GM20431 (cell line): ENCODE data around the gene AQP2.

Experiments
- in situ Hi-C: fragments of 300-500 bp; cut with MseI, MboI; formaldehyde crosslinking; loops from one replicate; pipeline ENCODE4 v1.15.0; 2020; ENCODE audit warnings: low sequenced_read_pairs; ENCODE audit not compliant: unreplicated experiment

AQP2 gene

DNA sequence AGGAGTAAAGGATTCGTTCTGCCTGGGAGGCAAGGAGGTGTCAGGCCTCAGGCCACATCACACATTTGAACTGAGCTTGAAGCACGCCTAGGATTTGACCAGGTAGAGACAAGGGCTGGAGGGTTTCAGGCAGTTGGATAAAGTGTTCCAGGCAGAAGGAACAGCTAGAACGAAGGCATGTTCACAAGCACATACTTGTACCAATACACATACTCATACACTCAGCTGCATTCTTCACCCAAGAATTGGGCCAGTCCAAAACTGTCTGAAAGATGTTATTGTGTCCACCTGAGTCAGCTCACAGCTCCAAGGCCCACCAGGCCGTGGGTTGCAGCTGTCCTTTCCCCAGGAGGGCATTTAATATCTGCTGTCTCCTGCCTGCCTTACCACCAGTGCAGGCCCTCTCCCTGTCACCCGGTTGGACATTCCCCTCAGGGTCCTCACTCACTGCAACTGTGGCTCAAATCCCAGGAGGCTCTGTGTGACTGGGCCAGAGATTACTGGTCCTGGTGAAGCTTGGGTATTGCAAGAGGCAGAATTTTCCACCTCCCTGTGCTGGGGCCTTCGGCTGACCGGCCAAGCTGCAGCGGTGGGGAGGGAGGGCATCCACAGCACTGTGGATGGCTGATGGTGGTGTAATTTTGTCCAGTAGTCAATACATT is 12.8 kb upstream of the AQP2 start:
- in situ Hi-C loops = no loop called here

- in situ Hi-C loops = no loop called here
These were observed 11.2 kb upstream of the AQP2 start for GRCh38 chr12:49939307-49939706.

DNA sequence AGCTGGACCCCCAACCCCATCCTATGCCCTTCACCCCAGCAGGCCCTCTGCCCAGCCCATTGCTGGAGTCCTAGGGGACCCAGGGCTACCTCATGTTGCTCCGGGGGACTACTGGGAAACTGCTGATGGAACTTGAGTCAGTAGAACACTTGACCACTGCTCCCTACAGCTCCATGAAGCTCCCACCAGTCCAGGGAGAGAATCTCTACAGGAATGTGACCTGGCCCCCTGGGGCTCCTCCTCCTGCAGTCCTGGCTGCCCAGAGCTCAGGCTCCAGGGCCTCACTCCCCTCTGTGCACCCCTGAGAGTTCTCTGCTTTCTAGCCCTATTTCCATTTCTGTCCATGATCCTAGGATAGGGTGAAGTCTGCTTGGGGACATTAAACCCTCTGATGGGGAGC is 10.8 kb upstream of the AQP2 start:
- in situ Hi-C loops = no loop called here

DNA sequence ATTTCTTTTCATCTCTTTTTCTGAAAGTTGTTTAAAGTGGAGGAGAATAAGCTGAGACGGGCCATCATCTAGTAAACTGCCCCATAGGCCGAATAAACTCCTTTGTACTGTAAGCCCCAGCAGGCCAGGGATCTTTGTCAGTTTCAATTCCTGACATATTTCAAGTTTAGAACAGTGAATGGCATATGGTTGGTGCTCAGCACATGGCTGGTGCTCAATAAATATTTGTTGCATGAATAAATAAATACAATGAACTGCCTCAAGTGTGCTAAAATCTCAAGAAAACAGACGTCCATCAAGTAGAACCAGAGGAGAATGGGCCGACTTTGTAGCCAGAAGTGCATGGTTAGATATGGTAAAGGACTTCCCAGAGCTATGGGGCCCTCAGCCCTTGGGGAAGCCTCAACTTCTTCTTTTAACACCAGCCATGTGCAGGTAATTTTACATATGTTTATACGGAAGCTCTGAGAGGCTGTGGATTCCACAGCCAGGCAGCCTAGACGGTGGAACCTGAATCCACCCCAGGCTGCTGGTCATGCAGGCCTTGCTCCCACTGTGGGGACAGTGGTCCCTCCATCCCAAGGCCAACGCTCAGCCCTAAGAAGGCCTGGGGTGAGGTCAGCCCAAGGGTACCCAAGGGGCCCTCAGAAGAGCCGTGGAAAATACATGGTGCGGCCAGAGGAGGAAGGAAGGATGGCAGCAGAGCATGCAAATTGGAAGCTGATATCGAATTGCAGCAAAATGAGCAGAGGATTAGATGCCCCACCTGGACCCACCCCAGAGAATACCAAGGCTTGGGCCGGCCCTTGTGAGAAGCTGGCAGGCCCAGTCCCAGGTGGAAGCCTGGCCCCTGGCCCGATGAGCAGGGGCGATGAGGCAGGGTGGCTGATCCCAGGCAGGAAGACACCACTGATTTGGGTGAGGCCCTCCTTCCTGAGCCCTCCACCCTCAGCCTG is 8.7 kb upstream of the AQP2 start:
- in situ Hi-C loops = no loop called here

DNA sequence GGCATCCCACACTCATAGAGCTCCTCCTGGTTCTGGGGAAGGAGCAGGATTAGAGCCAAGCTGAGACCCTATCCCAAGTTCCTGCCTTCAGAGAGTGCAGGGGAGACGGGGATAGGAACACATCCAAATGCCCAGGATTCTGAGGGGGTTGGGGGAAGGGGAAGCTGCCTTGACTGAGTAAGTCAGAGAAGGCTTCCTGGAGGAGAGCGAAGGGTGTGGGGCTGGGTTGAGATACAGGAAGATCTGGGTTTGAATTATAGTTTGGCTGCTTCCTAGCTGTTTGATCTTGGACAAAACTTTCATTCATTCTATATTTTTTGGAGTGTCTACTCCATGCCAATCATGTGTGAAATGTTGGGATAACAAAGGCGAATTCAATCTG is 8.0 kb upstream of the AQP2 start:
- in situ Hi-C loops = no loop called here

GRCh38 chr12:49942921-49943624 is 7.5 kb upstream of the AQP2 start:
- in situ Hi-C loops = no loop called here

- in situ Hi-C loops = no loop called here
These were observed 6.9 kb upstream of the AQP2 start for GRCh38 chr12:49943625-49943960.

DNA sequence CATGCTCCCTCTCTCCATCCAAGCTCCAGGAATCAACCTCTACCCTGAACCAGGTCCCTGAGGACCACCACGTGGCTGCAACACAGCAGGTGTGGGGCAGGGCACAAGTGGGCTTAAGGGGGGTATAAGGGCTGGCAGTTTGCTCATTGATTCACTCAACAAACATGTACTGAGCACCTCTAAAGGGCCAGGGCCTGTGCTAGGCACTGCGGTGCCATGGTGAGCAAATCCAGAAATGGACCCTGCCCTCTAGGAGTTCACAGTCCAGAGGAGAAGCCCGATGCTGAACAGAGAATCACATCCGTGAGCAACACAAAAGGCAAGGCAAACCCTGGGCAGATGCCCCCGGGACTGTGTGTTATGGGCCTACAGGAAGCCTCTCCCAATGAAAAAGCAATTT is 6.5 kb upstream of the AQP2 start:
- in situ Hi-C loops = no loop called here

DNA sequence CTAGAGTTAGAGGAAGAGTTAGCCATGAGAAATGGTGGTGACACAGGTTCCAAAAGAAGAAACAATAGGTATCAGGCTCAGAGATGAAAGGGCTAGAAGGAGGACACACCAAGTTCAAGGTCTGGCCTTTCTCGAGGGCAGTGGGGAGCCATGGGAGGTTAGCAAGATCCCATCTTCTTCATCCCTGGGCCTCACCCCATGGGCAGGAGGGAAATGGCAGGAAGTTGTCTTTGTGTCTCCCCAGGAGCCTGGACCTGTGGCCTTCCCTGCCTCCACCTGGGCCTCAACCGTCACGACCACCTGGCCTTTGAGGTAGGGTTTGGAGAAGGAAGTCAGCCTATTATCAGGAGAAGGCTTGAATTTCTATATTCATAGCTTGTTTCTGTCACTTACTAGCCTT is 5.8 kb upstream of the AQP2 start:
- in situ Hi-C loops = no loop called here

- in situ Hi-C loops = no loop called here
These were observed 5.0 kb upstream of the AQP2 start for GRCh38 chr12:49945394-49946080.

GRCh38 chr12:49946086-49946485 is 4.5 kb upstream of the AQP2 start:
- in situ Hi-C loops = no loop called here

- in situ Hi-C loops = no loop called here
These were observed 4.0 kb upstream of the AQP2 start for GRCh38 chr12:49946497-49946896.

DNA sequence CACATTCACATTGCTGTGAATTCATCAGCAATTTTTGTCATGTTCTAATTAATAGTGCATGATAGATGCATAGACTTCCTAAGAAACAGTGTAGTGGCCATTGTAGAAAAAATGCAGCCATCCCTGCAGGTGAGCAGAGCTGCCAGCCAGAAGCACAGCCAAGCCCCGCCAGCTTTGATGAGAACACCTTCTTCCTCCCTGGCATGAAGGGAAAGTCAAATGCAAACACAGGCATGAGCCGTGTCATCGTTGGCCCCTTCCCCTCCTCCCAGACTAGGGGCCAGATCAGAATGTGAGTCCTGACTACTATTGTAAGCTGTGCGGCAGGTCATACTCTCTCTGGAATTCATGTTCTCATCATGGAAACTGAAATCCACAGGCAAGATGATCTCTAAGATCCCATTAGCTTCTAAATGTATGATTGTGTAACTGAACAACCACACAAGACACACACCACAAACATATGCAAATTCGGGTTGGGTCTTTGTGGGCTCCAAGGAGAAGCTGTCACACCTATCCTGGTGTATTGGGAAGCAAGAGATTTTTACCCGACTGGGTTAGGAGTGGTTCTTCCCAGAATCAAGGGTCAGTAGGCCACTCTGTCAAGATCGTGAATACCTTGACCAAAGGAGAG is 2.8 kb upstream of the AQP2 start:
- in situ Hi-C loops = no loop called here

- in situ Hi-C loops = no loop called here
These were observed 1.4 kb upstream of the AQP2 start for GRCh38 chr12:49948866-49949845.

- in situ Hi-C loops = no loop called here
These were observed 671 bp upstream of the AQP2 start for GRCh38 chr12:49949866-49950265.

- in situ Hi-C loops = no loop called here
These were observed 1.1 kb downstream of the AQP2 start for GRCh38 chr12:49951411-49952240.

- in situ Hi-C loops = no loop called here
These were observed 2.0 kb downstream of the AQP2 start for GRCh38 chr12:49952391-49953055.

GRCh38 chr12:49953151-49953550 is 2.6 kb downstream of the AQP2 start:
- in situ Hi-C loops = no loop called here
